DND-41 (cell line): Measurements from ENCODE around the gene ATXN7L1.

Experiments
- ATAC-seq: fragments of 200-7000 bp; cut with Tn5 transposase; 3 replicates; pipeline ENCODE4 v1.9.1; 2021; ENCODE audit warnings: low read depth; ENCODE audit not compliant: insufficient read depth
- DNase-seq: peaks from one replicate; pipeline ENCODE4 v3.0.0-alpha.2; 2020
- H2AFZ ChIP-seq: 2 replicates; pipeline ENCODE4 v1.6.0; 2012; ENCODE audit warnings: low read depth, low read length
- H3K27ac ChIP-seq: 2 replicates; pipeline ENCODE4 v1.5.1; 2012; ENCODE audit warnings: low read length, inconsistent platforms
- H3K27me3 ChIP-seq: fragments of 200-600 bp; sonication (generic); 2 replicates; pipeline ENCODE4 v1.6.0; 2012; ENCODE audit warnings: low read length, mild to moderate bottlenecking, inconsistent platforms; ENCODE audit not compliant: insufficient read depth, poor library complexity
- H3K36me3 ChIP-seq: 2 replicates; pipeline ENCODE4 v1.5.1; 2012; ENCODE audit warnings: low read length, inconsistent platforms; ENCODE audit not compliant: insufficient read depth
- H3K4me1 ChIP-seq: 2 replicates; pipeline ENCODE4 v1.5.1; 2012; ENCODE audit warnings: mild to moderate bottlenecking, low read length; ENCODE audit not compliant: insufficient read depth
- H3K4me2 ChIP-seq: 2 replicates; pipeline ENCODE4 v1.6.0; 2012; ENCODE audit warnings: mild to moderate bottlenecking, moderate library complexity, low read length, inconsistent platforms; ENCODE audit not compliant: insufficient read depth
- H3K4me3 ChIP-seq, 2 experiments: fragments of 200-600 bp in 1 of 2; shearing (Covaris generic) in 1 of 2; 2 replicates each; pipeline ENCODE4 v1.5.1; 2012 to 2016; ENCODE audit warnings: inconsistent platforms in 2 of 2, low read length in 2 of 2, mild to moderate bottlenecking in 2 of 2, low read depth in 1 of 2, moderate library complexity in 1 of 2
- H3K79me2 ChIP-seq: 2 replicates; pipeline ENCODE4 v1.6.0; 2012; ENCODE audit warnings: low read length, inconsistent platforms; ENCODE audit not compliant: insufficient read depth
- H3K9ac ChIP-seq: 2 replicates; pipeline ENCODE4 v1.6.0; 2012; ENCODE audit warnings: low read depth, mild to moderate bottlenecking, inconsistent platforms, low read length, moderate library complexity
- H3K9me3 ChIP-seq: 2 replicates; pipeline ENCODE4 v1.5.1; 2012; ENCODE audit warnings: low read length, moderate library complexity, mild to moderate bottlenecking, inconsistent platforms; ENCODE audit not compliant: insufficient read depth, severe bottlenecking
- H4K20me1 ChIP-seq: 2 replicates; pipeline ENCODE4 v1.6.0; 2012; ENCODE audit warnings: low read length; ENCODE audit not compliant: insufficient read depth
- EZH2 ChIP-seq: IDR thresholded peaks from 3 replicates; pipeline ENCODE4 v1.6.1; 2012; ENCODE audit warnings: borderline replicate concordance, low read depth, mild to moderate bottlenecking, moderate library complexity, low read length, inconsistent platforms; ENCODE audit not compliant: severe bottlenecking
- TF ChIP-seq, protein P1 (sequence below): IDR thresholded peaks from 2 replicates; pipeline ENCODE4 v1.5.1; 2012; ENCODE audit warnings: borderline replicate concordance, low read length, moderate library complexity, mild to moderate bottlenecking; ENCODE audit not compliant: poor library complexity, severe bottlenecking; ENCODE audit errors: extremely low read depth

Gene ATXN7L1

DNA sequence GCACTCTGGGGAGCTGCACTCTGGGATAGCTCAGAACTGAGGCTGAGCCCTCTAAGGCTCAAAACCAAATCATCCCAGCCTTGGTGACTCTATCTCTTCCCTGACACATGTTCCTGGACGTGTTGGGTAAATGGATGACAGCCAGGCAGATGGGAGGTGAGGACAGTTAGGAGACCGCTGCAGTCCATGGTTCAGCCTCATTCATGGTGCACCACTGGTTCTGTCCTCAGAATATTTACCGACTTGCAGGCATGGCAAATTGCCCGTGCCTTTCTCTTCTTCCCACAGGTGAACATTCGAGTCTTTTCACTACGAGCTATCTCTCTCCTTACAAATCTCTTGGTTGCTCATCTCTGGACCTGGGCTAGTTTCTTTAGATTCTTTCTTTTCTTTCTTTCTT is 214.8 kb downstream of the ATXN7L1 start:
- H3K9me3 ChIP-seq, result no peaks in the 10 kb centered on the region
- H3K4me2 ChIP-seq, result no peak overlapping the region
- peaks cover 21% of the 10 kb centered on the region; the same call in 1 of the 2 replicates for H4K20me1 ChIP-seq
- no peak overlapping the region for H2AFZ ChIP-seq
- H3K27ac ChIP-seq, result no peak overlapping the region
- H3K36me3 ChIP-seq, result peaks cover 75% of the 10 kb centered on the region
- H3K4me1 ChIP-seq, result no peaks in the 10 kb centered on the region
- H3K9ac ChIP-seq, result no peak overlapping the region
- ATAC-seq (no peak), DNase-seq (no peak)
- H3K4me3 ChIP-seq, result no peak overlapping the region
- no peaks in the 10 kb centered on the region for H3K27me3 ChIP-seq
- TF ChIP-seq, protein P1, sequence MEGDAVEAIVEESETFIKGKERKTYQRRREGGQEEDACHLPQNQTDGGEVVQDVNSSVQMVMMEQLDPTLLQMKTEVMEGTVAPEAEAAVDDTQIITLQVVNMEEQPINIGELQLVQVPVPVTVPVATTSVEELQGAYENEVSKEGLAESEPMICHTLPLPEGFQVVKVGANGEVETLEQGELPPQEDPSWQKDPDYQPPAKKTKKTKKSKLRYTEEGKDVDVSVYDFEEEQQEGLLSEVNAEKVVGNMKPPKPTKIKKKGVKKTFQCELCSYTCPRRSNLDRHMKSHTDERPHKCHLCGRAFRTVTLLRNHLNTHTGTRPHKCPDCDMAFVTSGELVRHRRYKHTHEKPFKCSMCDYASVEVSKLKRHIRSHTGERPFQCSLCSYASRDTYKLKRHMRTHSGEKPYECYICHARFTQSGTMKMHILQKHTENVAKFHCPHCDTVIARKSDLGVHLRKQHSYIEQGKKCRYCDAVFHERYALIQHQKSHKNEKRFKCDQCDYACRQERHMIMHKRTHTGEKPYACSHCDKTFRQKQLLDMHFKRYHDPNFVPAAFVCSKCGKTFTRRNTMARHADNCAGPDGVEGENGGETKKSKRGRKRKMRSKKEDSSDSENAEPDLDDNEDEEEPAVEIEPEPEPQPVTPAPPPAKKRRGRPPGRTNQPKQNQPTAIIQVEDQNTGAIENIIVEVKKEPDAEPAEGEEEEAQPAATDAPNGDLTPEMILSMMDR, result no peak
- no peak for TF ChIP-seq EZH2
- no peaks in the 10 kb centered on the region for H3K79me2 ChIP-seq

DNA sequence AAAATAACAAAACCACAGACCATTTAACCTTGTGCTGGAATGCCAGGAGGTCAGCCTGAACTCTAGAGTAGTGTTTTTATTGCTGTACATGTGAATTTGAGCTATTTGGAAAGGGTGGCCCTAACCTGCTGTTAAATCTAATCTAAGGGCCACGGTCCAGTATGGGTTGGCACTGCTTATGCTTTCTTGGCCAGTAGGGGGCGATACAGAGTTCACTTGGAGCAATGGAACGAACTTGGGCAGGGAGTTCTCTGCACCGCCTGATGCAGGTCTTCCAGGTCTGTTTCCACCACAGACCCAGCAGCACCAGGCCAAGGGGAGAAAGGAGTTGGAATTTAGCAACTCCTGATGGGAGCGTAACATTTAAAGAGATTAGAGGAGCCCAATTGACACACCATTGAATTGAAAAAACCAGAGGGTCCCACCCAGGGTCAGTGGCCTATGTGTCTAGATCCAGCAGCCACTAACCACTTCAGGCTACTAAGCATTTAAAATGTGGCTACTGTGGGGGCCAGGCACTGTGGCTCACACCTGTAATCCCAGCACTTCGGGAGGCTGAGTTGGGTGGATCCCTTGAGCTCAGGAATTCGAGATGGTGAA is 219.4 kb downstream of the ATXN7L1 start:
- peaks cover 49% of the 10 kb centered on the region for H4K20me1 ChIP-seq
- no peaks in the 10 kb centered on the region for H3K79me2 ChIP-seq
- no peak overlapping the region for H3K9ac ChIP-seq
- ATAC-seq (peak; percentile 61), DNase-seq (peak; percentile 63)
- H3K36me3 ChIP-seq, result peaks cover 70% of the 10 kb centered on the region
- H3K27me3 ChIP-seq, result no peaks in the 10 kb centered on the region
- no peak overlapping the region for H3K4me2 ChIP-seq
- TF ChIP-seq, protein P1, result peak; percentile 91
- TF ChIP-seq EZH2, result no peak
- no peaks in the 10 kb centered on the region for H3K4me1 ChIP-seq
- H3K9me3 ChIP-seq, result no peaks in the 10 kb centered on the region
- H3K27ac ChIP-seq, result no peak overlapping the region
- H3K4me3 ChIP-seq, result no peak overlapping the region
- no peak overlapping the region for H2AFZ ChIP-seq

DNA sequence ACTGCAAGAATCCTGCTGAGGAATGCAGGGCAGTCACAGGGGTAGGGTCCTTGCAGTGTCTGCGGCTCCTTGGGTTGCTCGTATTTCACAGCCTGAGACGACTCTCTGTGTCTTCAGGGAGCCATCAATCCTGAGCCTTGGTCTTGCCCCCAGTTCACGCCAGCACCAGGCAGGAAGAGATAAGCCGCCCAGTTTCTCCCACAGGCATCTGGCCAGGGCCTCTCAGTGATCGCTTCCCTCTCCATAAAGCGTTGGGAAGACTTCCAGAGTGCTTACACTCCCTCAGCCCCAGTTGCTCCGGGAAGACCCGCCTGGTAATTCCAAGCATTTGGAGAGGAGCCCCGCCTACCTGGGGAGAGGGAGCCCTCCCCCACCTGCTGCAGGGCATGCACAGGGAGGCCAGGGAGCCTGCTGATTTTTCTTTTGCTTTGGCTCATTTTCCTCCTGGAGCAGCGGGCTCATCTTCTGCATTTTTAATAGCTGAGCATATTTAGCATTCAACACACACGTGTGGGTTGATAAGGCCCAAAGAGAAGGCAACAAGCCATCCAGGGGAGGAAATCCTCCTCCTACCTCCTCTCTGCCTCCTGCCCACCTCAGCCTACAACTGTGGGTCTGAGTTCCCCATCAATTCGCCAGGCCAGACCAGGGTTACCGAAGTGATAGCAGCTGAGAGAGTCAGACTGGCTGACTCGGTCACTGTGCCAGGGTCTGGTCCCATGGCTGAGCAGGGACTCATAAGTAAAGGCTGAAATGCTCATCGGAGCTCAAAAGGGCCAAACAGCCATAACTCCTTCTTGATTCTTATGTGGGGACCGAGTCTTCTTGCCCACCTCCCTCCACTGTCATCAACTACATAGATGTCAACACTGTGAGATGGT is 220.7 kb downstream of the ATXN7L1 start:
- Histone ChIP-seq H3K79me2 (no peaks in the 10 kb centered on the region), H3K27ac (no peak overlapping the region), H3K4me2 (no peak overlapping the region), H3K36me3 (peaks cover 71% of the 10 kb centered on the region), H3K27me3 (no peaks in the 10 kb centered on the region), H3K9me3 (no peaks in the 10 kb centered on the region), H3K4me3 (no peak overlapping the region), H2AFZ (no peak overlapping the region), H3K9ac (no peak overlapping the region), H3K4me1 (no peaks in the 10 kb centered on the region), H4K20me1 (peaks cover 60% of the 10 kb centered on the region)
- no peak for DNase-seq
- ATAC-seq, result no peak
- no peak for TF ChIP-seq EZH2

DNA sequence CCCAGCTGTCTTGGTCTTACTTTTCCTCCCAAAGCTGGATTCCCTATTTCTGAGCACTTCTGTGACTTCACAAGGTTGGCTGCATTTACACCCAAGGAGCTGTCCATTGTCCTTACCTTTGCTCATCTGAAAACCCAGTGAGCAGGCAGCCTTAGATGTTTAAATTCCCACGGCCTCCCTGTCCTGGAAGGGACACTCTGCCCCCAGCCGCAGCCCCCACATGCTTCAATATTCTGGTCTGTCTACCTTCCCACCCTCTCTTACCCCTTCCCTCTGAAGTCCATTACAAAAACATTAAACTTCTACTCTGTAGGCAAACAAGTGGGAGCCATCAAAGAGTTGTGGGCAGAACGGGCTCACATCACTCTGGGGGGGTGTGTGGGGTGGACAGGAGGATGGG is 221.3 kb downstream of the ATXN7L1 start:
- Histone ChIP-seq H3K36me3 (peaks cover 73% of the 10 kb centered on the region), H3K4me3 (no peak overlapping the region), H3K27me3 (no peaks in the 10 kb centered on the region), H3K27ac (no peak overlapping the region), H3K9ac (no peak overlapping the region), H3K9me3 (no peaks in the 10 kb centered on the region), H3K4me1 (no peaks in the 10 kb centered on the region), H3K79me2 (no peaks in the 10 kb centered on the region), H2AFZ (no peak overlapping the region), H3K4me2 (no peak overlapping the region), H4K20me1 (peaks cover 60% of the 10 kb centered on the region)
- ATAC-seq, result no peak
- no peak for DNase-seq
- no peak for TF ChIP-seq EZH2
- TF ChIP-seq, protein P1, result no peak
